Measurements from ENCODE around the gene SEMA4G. TPM values are rescaled to one million over a fixed set of nuclear protein-coding genes. Genes with fewer than 3 reads are reported as not detected.

The SEMA4G gene
- total and polyA plus RNA-seq, 2 of the 8 experiments (the other 6 are each of a cell fraction or from before 2014, with no cell fraction given) = 7.1 to 18.2 TPM

GRCh38 chr10:101011517-101012423 is 42.5 kb downstream of the SEMA4G start:
- H3K79me1 ChIP-seq (ENCODE audit: low read depth, low read length) = no peaks in the 10 kb centered on the region
- no peak overlapping the region for H2BK20ac ChIP-seq (ENCODE audit: low read length)
- no peak overlapping the region for H3K4ac ChIP-seq (replicated peaks; ENCODE audit: insufficient read length, low read depth, low read length)
- no peak overlapping the region for H4K8ac ChIP-seq (ENCODE audit: extremely low read depth, insufficient read depth, low read length)
- no peaks in the 10 kb centered on the region for H3K79me2 ChIP-seq (ENCODE audit: control insufficient read depth in 1 of 2, insufficient read depth in 2 of 2, low read length in 2 of 2)
- H3K56ac ChIP-seq (replicated peaks; ENCODE audit: insufficient read length, low read depth, low read length) = no peak overlapping the region
- H3K27ac ChIP-seq (ENCODE audit: low read depth, low read length) = no peak overlapping the region
- H2BK120ac ChIP-seq (replicated peaks; ENCODE audit: low read depth, low read length) = no peak overlapping the region
- H3K14ac ChIP-seq (ENCODE audit: insufficient read length) = no peak overlapping the region
- no peak overlapping the region for H3K4me2 ChIP-seq (ENCODE audit: insufficient read depth in 1 of 2, low read depth in 2 of 2, low read length in 2 of 2)
- H2BK5ac ChIP-seq (ENCODE audit: low read depth, low read length) = no peak overlapping the region
- H2BK12ac ChIP-seq (ENCODE audit: low read depth, low read length) = no peak overlapping the region
- no peak overlapping the region for H2BK15ac ChIP-seq (ENCODE audit: low read length)
- ChIA-PET CTCF (ENCODE audit: partially characterized antibody) (interaction anchor here (0.6 to 26.8 kb wide), 32 partner anchors 5 to 489 kb away, joined by 3 to 464 read pairs (median 4); partner anchors contain the start of genes KAZALD1, LZTS2, MRPL43 and PDZD7), POLR2A (ENCODE audit: partially characterized antibody) (interaction anchor here (1.0 to 7.5 kb wide), 5 partner anchors 13 to 43 kb away, joined by 3 to 143 read pairs (median 4); partner anchors contain the start of genes LZTS2, MRPL43, PDZD7 and SEMA4G)
- no peak overlapping the region for H3K4me3 ChIP-seq (ENCODE audit: extremely low read depth in 1 of 4, insufficient read depth in 2 of 4, low read depth in 3 of 4, low read length in 4 of 4)
- no peak overlapping the region for H4K5ac ChIP-seq (ENCODE audit: insufficient read length, low read depth, low read length)
- TF ChIP-seq PHF8 (conservative IDR thresholded peaks at IDR 0.05; ENCODE audit: low read depth, low read length) (0 out of 2 replicates have a peak, but pooled peaks have one; percentile 22), YY1 (IDR thresholded peaks at IDR 0.05; ENCODE audit: low read depth, low read length) (no peak), POLR2A (IDR thresholded peaks at IDR 0.05; ENCODE audit: control extremely low read depth in 1 of 2, low read depth in 2 of 2, low read length in 2 of 2) (no peak), HDAC6 (IDR thresholded peaks at IDR 0.05; ENCODE audit: low read depth, low read length) (no peak), TBP (IDR thresholded peaks at IDR 0.05; ENCODE audit: low read depth, low read length) (no peak), RAD21 (IDR thresholded peaks at IDR 0.05 in 1 of 2, conservative IDR thresholded peaks at IDR 0.05 in 1 of 2; ENCODE audit: low read depth in 2 of 2, low read length in 2 of 2) (peak in 1 of 2 experiments; percentile 31; a peak in 2 of 4 replicates), CTBP2 (IDR thresholded peaks at IDR 0.05; ENCODE audit: borderline replicate concordance, insufficient read depth, insufficient read length, low read length) (no peak)
- TF ChIP-seq, protein P1, sequence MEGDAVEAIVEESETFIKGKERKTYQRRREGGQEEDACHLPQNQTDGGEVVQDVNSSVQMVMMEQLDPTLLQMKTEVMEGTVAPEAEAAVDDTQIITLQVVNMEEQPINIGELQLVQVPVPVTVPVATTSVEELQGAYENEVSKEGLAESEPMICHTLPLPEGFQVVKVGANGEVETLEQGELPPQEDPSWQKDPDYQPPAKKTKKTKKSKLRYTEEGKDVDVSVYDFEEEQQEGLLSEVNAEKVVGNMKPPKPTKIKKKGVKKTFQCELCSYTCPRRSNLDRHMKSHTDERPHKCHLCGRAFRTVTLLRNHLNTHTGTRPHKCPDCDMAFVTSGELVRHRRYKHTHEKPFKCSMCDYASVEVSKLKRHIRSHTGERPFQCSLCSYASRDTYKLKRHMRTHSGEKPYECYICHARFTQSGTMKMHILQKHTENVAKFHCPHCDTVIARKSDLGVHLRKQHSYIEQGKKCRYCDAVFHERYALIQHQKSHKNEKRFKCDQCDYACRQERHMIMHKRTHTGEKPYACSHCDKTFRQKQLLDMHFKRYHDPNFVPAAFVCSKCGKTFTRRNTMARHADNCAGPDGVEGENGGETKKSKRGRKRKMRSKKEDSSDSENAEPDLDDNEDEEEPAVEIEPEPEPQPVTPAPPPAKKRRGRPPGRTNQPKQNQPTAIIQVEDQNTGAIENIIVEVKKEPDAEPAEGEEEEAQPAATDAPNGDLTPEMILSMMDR (IDR thresholded peaks at IDR 0.05; ENCODE audit: control extremely low read depth in 1 of 3, insufficient read depth in 1 of 3, low read depth in 1 of 3, low read length in 3 of 3) = peak; percentile 55 to 75 (median 73)
- DNase-seq (ENCODE audit: low read depth in 1 of 2, low spot score in 2 of 2) (peak in 1 of 2 experiments; percentile 65), FAIRE-seq (peak; percentile 39)
- H2AK5ac ChIP-seq (ENCODE audit: low read depth, low read length) = no peak overlapping the region
- peaks cover 0 to 12% (median 7%) of the 10 kb centered on the region in 4 experiments; a peak in 4 of 7 replicates for H3K4me1 ChIP-seq (replicated peaks in 1 of 4; ENCODE audit: control insufficient read depth in 3 of 4, insufficient read depth in 4 of 4, low read length in 3 of 4)
- H3K36me3 ChIP-seq (ENCODE audit: control insufficient read depth in 2 of 4, insufficient read depth in 4 of 4, low read length in 3 of 4) = peaks cover 0 to 8% (median 3%) of the 10 kb centered on the region in 4 experiments; a peak in 3 of 8 replicates
- no peak overlapping the region; the same call in 1 of the 2 replicates for H3K18ac ChIP-seq (ENCODE audit: extremely low read depth, low read length)
- 72% methylated on average over 20 of the region's 22 CpGs; no CpG with 5 or more reads in 1 of the 2 experiments for WGBS, 2 experiments (ENCODE audit: extremely low coverage in 1 of 2, insufficient coverage in 1 of 2, insufficient read length in 1 of 2, insufficient replicate concordance in 2 of 2, low coverage in 1 of 2, low lambda C conversion rate in 2 of 2, missing lambda C conversion rate in 1 of 2)
- H4K20me1 ChIP-seq (replicated peaks in 1 of 2; ENCODE audit: control insufficient read depth in 1 of 2, insufficient read depth in 2 of 2, low read length in 2 of 2) = peaks cover 0 to 3% of the 10 kb centered on the region in 2 experiments
- H3K9me3 ChIP-seq (ENCODE audit: insufficient read depth in 2 of 2, low read depth in 1 of 2, low read length in 1 of 2) = no peaks in the 10 kb centered on the region
- no peak overlapping the region for H4K91ac ChIP-seq (replicated peaks; ENCODE audit: insufficient read length, low read length)
- H3K23ac ChIP-seq (ENCODE audit: insufficient read length) = no peak overlapping the region
- H3K9ac ChIP-seq (replicated peaks in 1 of 4; ENCODE audit: extremely low read depth in 1 of 4, low read depth in 3 of 4, low read length in 3 of 4) = no peak overlapping the region
- peaks cover under 1 to 12% (median 6%) of the 10 kb centered on the region in 4 experiments; a peak in 6 of 7 replicates for H3K27me3 ChIP-seq (replicated peaks in 1 of 4; ENCODE audit: control insufficient read depth in 3 of 4, extremely low read depth in 1 of 4, insufficient read depth in 3 of 4, low read length in 3 of 4)
- H2AFZ ChIP-seq (ENCODE audit: low read length) = no peak overlapping the region
- no peaks in the 10 kb centered on the region for H3K23me2 ChIP-seq (ENCODE audit: low read depth, low read length)

Measured in H1 (cell line).